GM19397 (cell line): ENCODE measurements around the gene MTX1.
A peak's percentile ranks its signal among the peaks of the same experiment; 100 is the strongest.

ENCODE experiments used
- ATAC-seq: cut with Tn5 transposase; IDR thresholded peaks from one replicate; pipeline ENCODE4 v1.9.1; 2021; ENCODE audit warnings: mild to moderate bottlenecking, moderate library complexity; ENCODE audit not compliant: unreplicated experiment

The MTX1 gene

DNA sequence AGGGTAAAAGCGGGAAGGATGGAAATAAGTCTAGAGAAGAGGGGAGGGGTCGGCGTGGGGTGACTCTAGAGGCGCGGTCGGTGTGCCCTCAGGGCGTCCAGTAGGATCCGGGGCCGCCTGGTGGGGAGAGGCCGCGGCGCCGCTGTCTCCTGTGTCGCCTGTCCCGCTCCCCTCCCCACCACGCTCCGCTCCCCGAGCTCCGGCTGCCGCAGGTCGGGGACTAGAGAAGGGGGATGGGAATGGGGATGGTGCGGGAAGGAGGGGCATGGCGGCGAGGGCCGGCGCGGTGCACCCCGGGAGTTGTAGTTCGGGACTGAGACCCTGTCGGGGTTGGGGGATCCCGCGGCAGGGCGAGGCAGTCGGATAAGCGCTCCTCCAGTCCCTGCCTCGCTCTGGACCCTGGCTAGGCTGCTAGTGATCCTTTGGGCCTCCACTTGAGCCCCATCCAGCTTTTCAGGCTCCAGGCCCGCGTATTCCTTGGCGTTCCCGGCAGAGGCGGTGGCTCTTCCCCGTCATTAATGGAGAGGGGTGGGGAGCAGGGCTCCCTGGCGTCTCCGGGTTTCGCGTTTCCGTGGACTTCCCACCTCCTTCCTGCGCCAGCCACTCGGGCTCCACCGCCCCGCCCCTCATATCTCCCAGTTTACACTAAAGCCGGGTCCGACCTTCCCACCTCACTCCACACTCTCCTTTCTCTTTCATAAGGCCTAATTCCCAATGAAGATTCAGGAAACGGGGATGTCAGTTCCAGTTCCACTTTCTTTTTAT lies 46.9 kb downstream of the MTX1 start, which contains the start of gene ENTREP3:
ENTREP3 (minus strand) TSS at position 241 of the 765 bp plus-strand sequence. CDS start 606 bp downstream, outside the sequence.
- peak; percentile 48 for ATAC-seq

GRCh38 chr1:155256058-155256852 lies 47.8 kb downstream of the MTX1 start:
- no peak for ATAC-seq

DNA sequence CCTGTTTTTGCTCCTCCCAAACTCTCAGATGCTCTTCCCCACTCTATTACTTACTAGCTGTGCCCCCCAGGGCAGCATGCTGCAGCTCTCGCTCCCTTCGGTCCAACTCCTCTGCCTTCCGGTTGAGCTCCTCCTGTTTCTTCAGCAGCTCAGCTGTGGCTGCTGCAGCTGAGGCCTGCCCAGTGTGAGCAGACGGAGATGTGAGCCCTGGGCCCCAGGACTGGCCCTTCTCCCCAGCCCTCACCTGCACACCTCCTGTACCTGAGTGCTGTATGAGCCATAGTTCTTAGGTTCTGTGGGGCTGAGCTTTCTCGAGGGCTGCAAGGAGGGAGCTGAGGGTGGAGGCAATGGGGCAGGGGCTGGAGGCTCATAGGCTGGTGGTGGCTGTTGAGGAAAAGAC lies 51.8 kb downstream of the MTX1 start:
- no peak for ATAC-seq

GRCh38 chr1:155261493-155261851 lies 53.0 kb downstream of the MTX1 start:
- no peak for ATAC-seq

GRCh38 chr1:155261852-155262673 lies 53.6 kb downstream of the MTX1 start, which contains the start of gene SCAMP3:
Gene SCAMP3, minus strand, starts transcription at chr1:155262360. Its CDS starts 209 bp downstream, at chr1:155262151.
- ATAC-seq: peak; percentile 91

- ATAC-seq: no peak
These were observed 54.6 kb downstream of the MTX1 start for GRCh38 chr1:155263067-155263466.
